ENCODE results near the gene PAOX. TPM values are rescaled to one million over a fixed set of nuclear protein-coding genes. Genes with fewer than 3 reads are reported as not detected.

The PAOX gene
- total RNA-seq (2012; rRNA removed), result 4.1 and 4.4 TPM in 2 replicates

GRCh38 chr10:133379152-133379800 is at the start of gene PAOX:
Gene PAOX (plus strand): TSS chr10:133379262. CDS start chr10:133379317, 55 bp downstream.
- Histone ChIP-seq H3K9me3 (replicated peaks; ENCODE audit: low read length) (no peaks in the 10 kb centered on the region), H3K4me2 (ENCODE audit: low read length) (peak within 1 kb of the TSS; percentile 99), H3K36me3 (ENCODE audit: insufficient read depth, low read length) (no peaks in the 10 kb centered on the region), H3K9ac (ENCODE audit: low read depth, low read length) (peak within 1 kb of the TSS; percentile 80), H3K4me3 (ENCODE audit: low read length) (peak within 1 kb of the TSS; percentile 77), H3K4me1 (ENCODE audit: control insufficient read depth, insufficient read depth, low read length) (peaks cover 4% of the 10 kb centered on the region), H3K27me3 (ENCODE audit: control insufficient read depth, insufficient read depth, low read length) (no peaks in the 10 kb centered on the region)

GRCh38 chr10:133329491-133330202 is 49.4 kb upstream of the PAOX start:
- Histone ChIP-seq H3K4me3 (ENCODE audit: low read length) (peak overlapping the region; percentile 67), H3K27me3 (ENCODE audit: control insufficient read depth, insufficient read depth, low read length) (peaks cover 70% of the 10 kb centered on the region), H3K4me1 (ENCODE audit: control insufficient read depth, insufficient read depth, low read length) (peaks cover 8% of the 10 kb centered on the region), H3K4me2 (ENCODE audit: low read length) (peak overlapping the region; percentile 95), H3K9me3 (replicated peaks; ENCODE audit: low read length) (no peaks in the 10 kb centered on the region), H3K9ac (ENCODE audit: low read depth, low read length) (peak overlapping the region; percentile 63), H3K36me3 (ENCODE audit: insufficient read depth, low read length) (no peaks in the 10 kb centered on the region)

GRCh38 chr10:133332936-133333699 is 45.9 kb upstream of the PAOX start:
- H3K4me1 ChIP-seq (ENCODE audit: control insufficient read depth, insufficient read depth, low read length), result peaks cover 18% of the 10 kb centered on the region
- H3K9ac ChIP-seq (ENCODE audit: low read depth, low read length), result no peak overlapping the region
- H3K4me2 ChIP-seq (ENCODE audit: low read length), result no peak overlapping the region
- peaks cover 63% of the 10 kb centered on the region for H3K27me3 ChIP-seq (ENCODE audit: control insufficient read depth, insufficient read depth, low read length)
- no peaks in the 10 kb centered on the region for H3K36me3 ChIP-seq (ENCODE audit: insufficient read depth, low read length)
- no peak overlapping the region for H3K4me3 ChIP-seq (ENCODE audit: low read length)
- H3K9me3 ChIP-seq (replicated peaks; ENCODE audit: low read length), result no peaks in the 10 kb centered on the region

- H3K4me2 ChIP-seq (ENCODE audit: low read length), result peak overlapping the region; percentile 75
- H3K9ac ChIP-seq (ENCODE audit: low read depth, low read length), result no peak overlapping the region
- H3K27me3 ChIP-seq (ENCODE audit: control insufficient read depth, insufficient read depth, low read length), result peaks cover 52% of the 10 kb centered on the region
Observed at GRCh38 chr10:133334503-133335245, 44.4 kb upstream of the PAOX start.

GRCh38 chr10:133335246-133336117 is 43.6 kb upstream of the PAOX start:
- Histone ChIP-seq H3K4me2 (ENCODE audit: low read length) (peak overlapping the region; percentile 75), H3K9me3 (replicated peaks; ENCODE audit: low read length) (no peaks in the 10 kb centered on the region), H3K4me3 (ENCODE audit: low read length) (peak overlapping the region; percentile 62)

More at GRCh38 chr10:133334503-133335245, 44.4 kb upstream of the PAOX start:
- Histone ChIP-seq H3K4me3 (ENCODE audit: low read length) (peak overlapping the region; percentile 62), H3K9me3 (replicated peaks; ENCODE audit: low read length) (no peaks in the 10 kb centered on the region), H3K36me3 (ENCODE audit: insufficient read depth, low read length) (no peaks in the 10 kb centered on the region), H3K4me1 (ENCODE audit: control insufficient read depth, insufficient read depth, low read length) (peaks cover 14% of the 10 kb centered on the region)

GRCh38 chr10:133336118-133336576 is 42.9 kb upstream of the PAOX start:
- H3K27me3 ChIP-seq (ENCODE audit: control insufficient read depth, insufficient read depth, low read length), result peaks cover 47% of the 10 kb centered on the region
- H3K9me3 ChIP-seq (replicated peaks; ENCODE audit: low read length), result no peaks in the 10 kb centered on the region
- H3K4me3 ChIP-seq (ENCODE audit: low read length), result no peak overlapping the region
- peaks cover 9% of the 10 kb centered on the region for H3K4me1 ChIP-seq (ENCODE audit: control insufficient read depth, insufficient read depth, low read length)
- no peak overlapping the region for H3K9ac ChIP-seq (ENCODE audit: low read depth, low read length)
- peak overlapping the region; percentile 75 for H3K4me2 ChIP-seq (ENCODE audit: low read length)
- no peaks in the 10 kb centered on the region for H3K36me3 ChIP-seq (ENCODE audit: insufficient read depth, low read length)

More at GRCh38 chr10:133335246-133336117, 43.6 kb upstream of the PAOX start:
- H3K27me3 ChIP-seq (ENCODE audit: control insufficient read depth, insufficient read depth, low read length), result peaks cover 52% of the 10 kb centered on the region
- peaks cover 9% of the 10 kb centered on the region for H3K4me1 ChIP-seq (ENCODE audit: control insufficient read depth, insufficient read depth, low read length)
- H3K36me3 ChIP-seq (ENCODE audit: insufficient read depth, low read length), result no peaks in the 10 kb centered on the region
- H3K9ac ChIP-seq (ENCODE audit: low read depth, low read length), result no peak overlapping the region

- Histone ChIP-seq H3K4me1 (ENCODE audit: control insufficient read depth, insufficient read depth, low read length) (peaks cover 9% of the 10 kb centered on the region), H3K9ac (ENCODE audit: low read depth, low read length) (no peak within 1 kb of the TSS), H3K4me2 (ENCODE audit: low read length) (peak within 1 kb of the TSS; percentile 75), H3K4me3 (ENCODE audit: low read length) (peak within 1 kb of the TSS; percentile 62), H3K9me3 (replicated peaks; ENCODE audit: low read length) (no peaks in the 10 kb centered on the region), H3K27me3 (ENCODE audit: control insufficient read depth, insufficient read depth, low read length) (peaks cover 45% of the 10 kb centered on the region), H3K36me3 (ENCODE audit: insufficient read depth, low read length) (no peaks in the 10 kb centered on the region)
Observed at GRCh38 chr10:133336577-133337369, 42.3 kb upstream of the PAOX start, which contains the start of gene CALY. Gene CALY (minus strand): TSS chr10:133336896. CDS start chr10:133328989, 7,907 bp downstream.

- H3K9me3 ChIP-seq (replicated peaks; ENCODE audit: low read length), result no peaks in the 10 kb centered on the region
- no peak overlapping the region for H3K9ac ChIP-seq (ENCODE audit: low read depth, low read length)
- peaks cover 9% of the 10 kb centered on the region for H3K4me1 ChIP-seq (ENCODE audit: control insufficient read depth, insufficient read depth, low read length)
- peaks cover 40% of the 10 kb centered on the region for H3K27me3 ChIP-seq (ENCODE audit: control insufficient read depth, insufficient read depth, low read length)
- no peak overlapping the region for H3K4me2 ChIP-seq (ENCODE audit: low read length)
- H3K36me3 ChIP-seq (ENCODE audit: insufficient read depth, low read length), result no peaks in the 10 kb centered on the region
- H3K4me3 ChIP-seq (ENCODE audit: low read length), result no peak overlapping the region
Observed at GRCh38 chr10:133337370-133337725, 41.7 kb upstream of the PAOX start.

GRCh38 chr10:133338080-133339071 is 40.7 kb upstream of the PAOX start:
- peaks cover 41% of the 10 kb centered on the region for H3K27me3 ChIP-seq (ENCODE audit: control insufficient read depth, insufficient read depth, low read length)
- H3K4me1 ChIP-seq (ENCODE audit: control insufficient read depth, insufficient read depth, low read length), result peaks cover 9% of the 10 kb centered on the region
- H3K9ac ChIP-seq (ENCODE audit: low read depth, low read length), result no peak overlapping the region
- H3K4me3 ChIP-seq (ENCODE audit: low read length), result no peak overlapping the region
- H3K4me2 ChIP-seq (ENCODE audit: low read length), result no peak overlapping the region
- no peaks in the 10 kb centered on the region for H3K36me3 ChIP-seq (ENCODE audit: insufficient read depth, low read length)
- H3K9me3 ChIP-seq (replicated peaks; ENCODE audit: low read length), result no peaks in the 10 kb centered on the region

Data from skeletal muscle satellite cell (primary cell).